Type B pancreatic cell (in vitro differentiated cells): Measurements from ENCODE around the gene CRTAC1. TPM values are rescaled to one million over a fixed set of nuclear protein-coding genes. Genes with fewer than 3 reads are reported as not detected.

Experiments
- DNase-seq: peaks from one replicate; pipeline ENCODE4 v3.0.0; 2021; ENCODE audit warnings: mixed read lengths; ENCODE audit not compliant: unreplicated experiment; ENCODE audit errors: extremely low spot score
- H3K27ac Mint-ChIP-seq: 2 replicates; pipeline ENCODE4 v1.8.0; 2021; ENCODE audit warnings: mild to moderate bottlenecking, mixed read lengths
- H3K27me3 Mint-ChIP-seq: 2 replicates; pipeline ENCODE4 v1.8.0; 2021; ENCODE audit warnings: mixed read lengths
- H3K36me3 Mint-ChIP-seq: 2 replicates; pipeline ENCODE4 v1.8.0; 2021; ENCODE audit warnings: mixed read lengths
- H3K4me1 Mint-ChIP-seq: one replicate; pipeline ENCODE4 v1.8.0; 2021; ENCODE audit warnings: mixed read lengths; ENCODE audit not compliant: unreplicated experiment
- H3K4me3 Mint-ChIP-seq: 2 replicates; pipeline ENCODE4 v1.8.0; 2021; ENCODE audit warnings: mild to moderate bottlenecking, mixed read lengths
- H3K9me3 Mint-ChIP-seq: 2 replicates; pipeline ENCODE4 v1.8.0; 2021; ENCODE audit warnings: mixed read lengths
- total RNA-seq: library from RNA; stranded (reverse); gene quantifications from 2 replicates; pipeline ENCODE4 v1.2.1, GENCODE V29; 2021; ENCODE audit warnings: low replicate concordance
- TF ChIP-seq, protein P1 (sequence below): fragments of 200-600 bp; sonication (generic); conservative IDR thresholded peaks from 2 replicates; pipeline ENCODE4 v1.5.0; 2021; ENCODE audit warnings: antibody characterized with exemption, mild to moderate bottlenecking

Gene CRTAC1
- total RNA-seq, 1 donor from 2014 or later: 5.3 TPM

DNA sequence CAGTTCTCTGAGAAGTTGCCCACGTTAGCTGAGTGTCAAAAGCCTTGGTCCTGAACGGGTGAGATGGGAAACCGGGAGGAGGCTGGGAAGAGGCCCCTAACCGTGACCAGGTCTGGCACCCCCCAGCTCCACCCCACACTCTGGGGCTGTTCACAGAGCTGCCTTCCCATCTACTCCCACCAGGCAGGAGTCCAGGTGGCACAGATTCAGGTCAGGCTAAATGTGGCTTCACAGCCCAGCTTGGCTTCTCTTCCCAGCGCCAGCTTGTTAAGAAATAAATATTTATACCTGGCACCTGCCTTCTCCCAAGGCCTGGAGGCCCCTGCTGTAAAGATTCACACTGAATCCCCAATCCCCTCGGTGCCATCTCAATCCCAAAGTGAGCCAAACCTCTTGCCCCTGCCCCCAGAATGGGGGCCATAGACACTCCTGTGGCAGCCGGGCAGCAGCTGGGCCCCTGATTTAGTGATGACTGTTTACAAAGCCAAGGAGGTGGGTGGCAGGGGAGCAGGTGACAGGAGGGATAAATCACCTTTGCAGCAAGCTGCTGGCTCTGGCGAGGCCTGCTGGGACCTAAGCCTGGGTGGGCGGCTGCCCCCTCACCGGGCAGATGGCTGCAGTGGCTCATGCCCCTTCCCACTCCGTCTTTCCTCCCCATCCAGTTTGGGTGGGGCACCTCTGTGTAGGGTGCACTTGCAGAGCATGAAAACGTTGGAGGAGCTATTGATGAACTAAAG is 108.2 kb downstream of the CRTAC1 start:
- peaks cover 45% of the 10 kb centered on the region for H3K27me3 Mint-ChIP-seq
- H3K9me3 Mint-ChIP-seq: no peaks in the 10 kb centered on the region
- H3K36me3 Mint-ChIP-seq: no peaks in the 10 kb centered on the region
- H3K27ac Mint-ChIP-seq: no peak overlapping the region
- TF ChIP-seq, protein P1, sequence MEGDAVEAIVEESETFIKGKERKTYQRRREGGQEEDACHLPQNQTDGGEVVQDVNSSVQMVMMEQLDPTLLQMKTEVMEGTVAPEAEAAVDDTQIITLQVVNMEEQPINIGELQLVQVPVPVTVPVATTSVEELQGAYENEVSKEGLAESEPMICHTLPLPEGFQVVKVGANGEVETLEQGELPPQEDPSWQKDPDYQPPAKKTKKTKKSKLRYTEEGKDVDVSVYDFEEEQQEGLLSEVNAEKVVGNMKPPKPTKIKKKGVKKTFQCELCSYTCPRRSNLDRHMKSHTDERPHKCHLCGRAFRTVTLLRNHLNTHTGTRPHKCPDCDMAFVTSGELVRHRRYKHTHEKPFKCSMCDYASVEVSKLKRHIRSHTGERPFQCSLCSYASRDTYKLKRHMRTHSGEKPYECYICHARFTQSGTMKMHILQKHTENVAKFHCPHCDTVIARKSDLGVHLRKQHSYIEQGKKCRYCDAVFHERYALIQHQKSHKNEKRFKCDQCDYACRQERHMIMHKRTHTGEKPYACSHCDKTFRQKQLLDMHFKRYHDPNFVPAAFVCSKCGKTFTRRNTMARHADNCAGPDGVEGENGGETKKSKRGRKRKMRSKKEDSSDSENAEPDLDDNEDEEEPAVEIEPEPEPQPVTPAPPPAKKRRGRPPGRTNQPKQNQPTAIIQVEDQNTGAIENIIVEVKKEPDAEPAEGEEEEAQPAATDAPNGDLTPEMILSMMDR: no peak
- no peaks in the 10 kb centered on the region for H3K4me1 Mint-ChIP-seq
- H3K4me3 Mint-ChIP-seq: no peak overlapping the region
- DNase-seq: no peak

DNA sequence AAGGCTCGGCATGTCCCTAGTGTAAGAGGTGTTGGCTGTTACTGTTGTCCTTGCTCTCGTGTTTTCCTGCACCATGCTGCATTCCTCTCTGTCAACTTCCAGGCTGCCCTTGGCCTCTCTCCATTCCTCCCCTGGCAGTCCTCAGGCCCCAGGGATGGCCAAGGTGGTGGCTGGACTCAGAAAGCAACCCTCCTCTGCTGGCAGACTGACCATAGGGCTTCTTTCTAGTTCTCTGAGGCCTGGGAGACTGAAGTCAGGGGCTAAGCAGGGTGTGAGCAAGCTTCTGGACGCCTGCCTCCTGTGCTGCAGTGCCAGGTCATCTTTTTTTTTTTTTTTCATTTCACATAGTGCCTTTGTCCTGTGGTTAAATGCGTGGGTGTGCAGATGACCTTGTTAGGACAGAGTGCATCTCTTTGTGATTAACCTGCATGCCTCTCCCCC is 108.8 kb downstream of the CRTAC1 start:
- H3K4me3 Mint-ChIP-seq: no peak overlapping the region
- peaks cover 51% of the 10 kb centered on the region for H3K27me3 Mint-ChIP-seq
- no peaks in the 10 kb centered on the region for H3K4me1 Mint-ChIP-seq
- TF ChIP-seq, protein P1: no peak
- no peaks in the 10 kb centered on the region for H3K9me3 Mint-ChIP-seq
- peak overlapping the region; percentile 84 for H3K27ac Mint-ChIP-seq
- DNase-seq: no peak
- H3K36me3 Mint-ChIP-seq: no peaks in the 10 kb centered on the region

DNA sequence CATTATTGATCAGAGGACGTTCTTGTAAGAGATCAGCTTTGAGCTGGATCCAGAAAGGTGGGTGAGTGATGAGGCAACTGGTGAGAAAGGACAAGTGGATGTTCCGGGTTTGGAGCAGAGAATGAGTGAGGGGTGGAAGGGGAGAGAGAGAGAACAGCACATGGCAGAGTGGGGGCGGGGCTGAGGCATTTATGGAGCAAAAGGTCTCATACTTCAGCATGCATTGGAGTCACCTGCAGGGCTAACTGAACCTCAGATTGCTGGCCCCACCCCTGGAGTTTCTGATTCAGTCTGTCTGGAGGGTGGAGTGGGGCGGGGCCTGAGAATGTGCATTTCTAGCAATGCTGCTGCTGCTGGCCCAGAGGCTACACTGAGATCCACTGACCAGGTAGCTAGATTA is 109.6 kb downstream of the CRTAC1 start:
- Mint-ChIP-seq H3K4me1 (peaks cover 3% of the 10 kb centered on the region), H3K27me3 (peaks cover 56% of the 10 kb centered on the region), H3K36me3 (no peaks in the 10 kb centered on the region), H3K27ac (peak overlapping the region; percentile 84), H3K4me3 (no peak overlapping the region), H3K9me3 (no peaks in the 10 kb centered on the region)
- TF ChIP-seq, protein P1: no peak
- DNase-seq: no peak

DNA sequence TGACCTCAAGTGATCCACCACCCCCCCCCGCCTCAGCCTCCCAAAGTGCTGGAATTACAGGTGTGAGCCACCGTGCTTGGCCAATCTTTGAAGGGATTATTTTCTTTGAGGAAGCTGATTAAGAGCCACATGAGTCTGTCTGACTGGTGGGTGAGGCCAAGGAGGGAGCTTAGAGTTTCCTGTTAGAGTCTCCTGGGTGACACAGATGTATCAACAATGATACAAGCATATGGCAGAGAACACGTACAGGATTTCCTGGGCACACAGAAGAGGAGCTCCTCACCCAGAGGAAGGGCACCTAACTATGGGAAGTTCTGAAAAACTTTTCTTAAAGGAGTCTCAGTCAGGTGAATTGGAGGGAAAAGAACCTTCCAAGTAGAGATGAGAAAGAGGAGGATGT is 111.4 kb downstream of the CRTAC1 start:
- Mint-ChIP-seq H3K27me3 (peaks cover 48% of the 10 kb centered on the region), H3K27ac (peak overlapping the region; percentile 36), H3K4me3 (no peak overlapping the region), H3K36me3 (no peaks in the 10 kb centered on the region), H3K9me3 (no peaks in the 10 kb centered on the region), H3K4me1 (peaks cover 4% of the 10 kb centered on the region)
- TF ChIP-seq, protein P1: no peak
- DNase-seq: no peak

DNA sequence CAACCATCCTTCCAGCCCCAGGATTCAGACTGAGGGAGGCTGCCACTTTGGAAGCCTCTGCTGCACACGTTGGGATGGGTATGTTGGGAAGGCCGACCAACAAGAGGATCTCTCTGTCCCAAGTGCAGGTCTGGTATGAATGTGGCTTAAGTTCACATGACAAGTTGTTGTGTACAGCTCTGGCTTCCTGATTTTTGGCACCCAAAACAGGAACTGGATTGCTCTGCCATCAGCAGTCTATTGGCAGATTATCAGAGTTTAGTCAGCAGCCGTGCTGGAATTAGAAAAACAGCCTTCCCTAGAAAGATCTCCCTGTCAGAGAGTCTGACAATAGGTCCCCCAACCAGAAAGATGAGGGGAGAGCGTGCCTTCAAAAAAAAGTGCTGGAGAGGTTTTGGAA is 113.8 kb downstream of the CRTAC1 start:
- Mint-ChIP-seq H3K9me3 (no peaks in the 10 kb centered on the region), H3K27me3 (peaks cover 53% of the 10 kb centered on the region), H3K27ac (no peak overlapping the region), H3K4me3 (no peak overlapping the region), H3K4me1 (peaks cover 4% of the 10 kb centered on the region), H3K36me3 (no peaks in the 10 kb centered on the region)
- DNase-seq: no peak
- TF ChIP-seq, protein P1: no peak
